SK-N-DZ (cell line): ENCODE results near the gene ZP1.

ENCODE experiments used
- DNase-seq: peaks from one replicate; pipeline ENCODE4 v3.0.0-alpha.2; 2015; ENCODE audit warnings: low spot score

The ZP1 gene

GRCh38 chr11:60858731-60859464 is 8.4 kb upstream of the ZP1 start:
- no peak for DNase-seq

DNA sequence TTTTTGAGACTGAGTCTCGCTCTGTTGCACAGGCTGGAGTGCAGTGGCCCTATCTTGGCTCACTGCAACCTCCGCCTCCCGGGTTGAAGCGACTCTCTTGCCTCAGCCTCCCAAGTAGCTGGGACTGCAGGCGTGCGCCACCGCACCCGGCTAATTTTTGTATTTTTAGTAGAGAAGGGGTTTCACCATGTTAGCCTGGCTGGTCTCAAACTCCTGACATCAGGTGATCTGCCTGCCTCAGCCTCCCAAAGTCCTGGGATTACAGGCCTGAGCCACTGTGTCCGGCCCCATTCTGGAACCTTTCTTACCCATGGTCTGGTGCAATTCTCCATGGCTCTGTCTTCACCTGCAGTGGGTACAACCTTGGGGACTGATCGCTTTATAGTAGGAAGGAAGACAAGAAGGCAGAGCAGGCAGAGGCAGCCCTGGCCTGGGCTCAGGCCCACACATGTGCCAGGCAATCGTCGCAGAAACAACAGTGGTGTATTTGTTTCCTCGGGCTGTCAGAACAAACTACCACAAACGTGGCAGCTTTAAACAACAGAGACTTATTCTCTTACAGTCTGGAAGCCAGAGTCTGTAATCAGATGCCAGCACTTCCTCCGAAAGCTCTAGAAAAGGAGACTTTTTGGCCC is 7.6 kb upstream of the ZP1 start:
- no peak for DNase-seq

DNA sequence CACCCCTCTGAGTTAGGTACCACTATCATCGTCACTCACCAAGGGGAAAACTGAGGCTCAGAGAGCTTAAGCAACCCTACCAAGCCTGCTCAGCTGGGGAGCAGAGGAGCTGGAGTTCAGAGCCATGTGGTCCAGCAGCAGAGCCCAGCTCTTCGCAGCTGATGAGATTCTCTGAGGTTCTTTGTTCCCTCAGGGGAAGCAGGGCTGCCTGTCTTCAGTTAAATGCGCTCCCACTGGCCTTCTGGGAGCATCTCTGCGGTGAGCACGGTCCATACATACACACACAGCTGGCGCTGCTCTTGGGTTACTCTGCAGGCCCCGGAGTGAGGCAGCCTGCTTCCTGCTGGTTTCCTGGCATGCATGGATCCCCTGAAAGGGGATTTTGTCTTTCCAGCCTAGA is 6.4 kb upstream of the ZP1 start:
- DNase-seq, result peak; percentile 32

GRCh38 chr11:60862171-60862570 is 5.2 kb upstream of the ZP1 start:
- no peak for DNase-seq

GRCh38 chr11:60863550-60864521 is 3.5 kb upstream of the ZP1 start:
- DNase-seq, result no peak

DNA sequence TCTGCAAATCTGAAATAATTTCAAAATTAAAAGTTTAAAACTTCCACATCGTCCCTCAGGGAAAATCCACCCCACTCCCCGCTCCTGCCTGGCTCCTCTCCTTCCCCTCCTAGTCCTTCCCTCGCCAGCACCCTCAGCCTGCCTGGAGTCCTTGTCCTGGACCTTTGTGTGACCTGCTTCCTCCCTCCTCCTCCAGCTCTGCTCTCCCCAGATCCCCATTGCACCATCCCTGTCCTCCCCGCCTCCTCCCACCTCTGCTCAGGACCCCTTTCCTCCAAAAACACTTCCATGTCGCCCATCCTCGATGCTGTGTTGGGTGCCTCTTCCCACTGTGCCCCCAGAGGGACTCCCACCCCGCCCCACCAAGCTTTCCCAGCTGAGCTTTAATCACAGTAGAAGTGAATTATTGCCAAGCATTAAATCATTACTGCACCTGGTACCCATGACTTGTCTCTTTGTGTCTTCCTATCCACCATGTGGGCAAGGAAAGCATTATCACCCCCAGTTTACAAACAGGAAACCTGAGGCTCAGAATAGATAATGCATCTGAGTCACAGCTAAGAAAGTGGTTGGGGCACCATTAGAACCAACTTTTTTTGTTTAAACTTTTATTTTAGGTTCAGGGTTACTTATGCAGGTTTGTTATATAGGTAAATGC is 2.4 kb upstream of the ZP1 start:
- no peak for DNase-seq

DNA sequence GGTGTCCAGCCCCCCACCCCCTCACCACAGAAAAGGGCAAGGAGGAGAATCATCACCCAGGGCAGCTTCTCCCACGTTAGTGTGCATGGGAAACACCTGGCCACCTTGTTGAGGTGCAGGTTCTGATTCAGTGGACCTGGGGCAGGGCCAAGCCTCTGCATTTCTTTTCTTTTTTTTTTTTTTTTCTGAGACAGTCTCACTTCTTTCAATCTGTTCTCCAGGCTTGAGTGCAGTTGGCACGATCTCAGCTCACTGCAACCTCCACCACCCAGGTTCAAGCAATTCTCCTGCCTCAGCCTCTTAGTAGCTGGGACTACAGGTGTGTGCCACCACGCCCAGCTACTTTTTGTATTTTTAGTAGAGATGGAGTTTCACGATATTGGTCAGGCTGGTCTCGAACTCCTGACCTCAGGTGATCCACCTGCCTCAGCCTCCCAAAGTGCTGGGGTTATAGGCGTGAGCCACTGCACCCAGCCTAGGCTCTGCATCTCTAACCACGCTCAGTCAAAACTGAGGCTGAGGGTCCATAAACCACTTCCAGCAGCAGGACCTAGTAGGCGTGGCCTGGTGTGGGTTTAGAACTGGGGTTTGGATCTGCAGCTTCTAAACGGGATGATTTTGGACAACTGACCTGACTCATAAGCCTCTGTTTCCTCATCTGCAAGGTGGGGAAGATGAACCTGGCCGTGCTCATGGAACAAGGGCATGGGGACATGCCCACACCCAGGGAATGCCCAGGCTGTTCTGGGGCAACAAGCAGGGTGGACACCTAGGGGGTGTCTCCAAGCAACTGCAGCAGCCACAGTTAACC is 734 bp downstream of the ZP1 start:
- DNase-seq, result no peak

- no peak for DNase-seq
Measured at GRCh38 chr11:60868682-60869450, 1.5 kb downstream of the ZP1 start.

DNA sequence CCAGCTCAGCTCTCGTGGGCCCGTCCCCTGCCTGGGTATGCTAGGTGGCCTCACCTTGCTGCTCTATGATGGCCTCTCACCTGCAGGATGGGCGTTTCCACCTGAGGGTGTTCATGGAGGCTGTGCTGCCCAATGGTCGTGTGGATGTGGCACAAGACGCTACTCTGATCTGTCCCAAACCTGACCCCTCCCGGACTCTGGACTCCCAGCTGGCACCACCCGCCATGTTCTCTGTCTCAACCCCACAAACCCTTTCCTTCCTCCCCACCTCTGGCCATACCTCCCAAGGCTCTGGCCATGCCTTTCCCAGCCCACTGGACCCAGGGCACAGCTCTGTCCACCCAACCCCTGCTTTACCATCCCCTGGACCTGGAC is 2.1 kb downstream of the ZP1 start:
- no peak for DNase-seq

- DNase-seq, result no peak
Measured at GRCh38 chr11:60870276-60870675, 2.9 kb downstream of the ZP1 start.

GRCh38 chr11:60870733-60871377 is 3.5 kb downstream of the ZP1 start:
- DNase-seq, result no peak

DNA sequence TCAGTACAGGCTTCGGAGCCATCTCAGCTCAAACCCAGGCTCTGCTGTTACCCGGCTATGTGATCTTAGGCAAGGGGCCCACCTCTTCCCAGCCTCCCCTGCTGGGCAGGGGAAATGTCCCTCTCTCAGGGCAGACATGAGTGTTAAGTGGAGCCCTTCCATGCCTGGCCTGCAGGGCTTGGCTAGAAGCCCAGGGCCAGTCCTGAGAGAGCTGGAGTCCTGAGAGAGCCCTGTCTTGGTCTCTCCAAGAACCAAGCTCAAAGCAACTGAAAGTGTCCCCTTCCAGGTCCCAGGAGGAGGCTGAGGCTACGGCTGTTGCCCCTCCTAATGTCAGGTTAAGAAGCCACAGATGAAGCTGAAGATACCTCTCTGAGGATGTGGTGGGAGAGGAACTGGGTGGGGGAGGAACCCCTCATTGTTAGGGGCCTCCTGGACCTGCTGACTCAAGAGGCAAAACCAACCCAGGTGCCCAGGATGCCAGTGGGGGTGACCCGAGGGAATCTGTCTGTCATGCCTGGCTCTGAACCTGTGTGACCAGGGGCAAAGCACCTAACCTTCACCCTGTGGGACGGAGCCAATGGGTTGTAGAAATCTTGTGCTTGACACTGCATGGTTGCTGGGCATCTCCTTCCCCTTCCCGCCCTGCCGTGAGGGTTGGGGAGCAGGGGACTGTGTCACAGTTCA is 4.2 kb downstream of the ZP1 start:
- no peak for DNase-seq

GRCh38 chr11:60872124-60872960 is 5.0 kb downstream of the ZP1 start:
- no peak for DNase-seq

GRCh38 chr11:60872961-60873524 is 5.7 kb downstream of the ZP1 start:
- DNase-seq, result no peak

- no peak for DNase-seq
Measured at GRCh38 chr11:60873533-60873932, 6.2 kb downstream of the ZP1 start.

DNA sequence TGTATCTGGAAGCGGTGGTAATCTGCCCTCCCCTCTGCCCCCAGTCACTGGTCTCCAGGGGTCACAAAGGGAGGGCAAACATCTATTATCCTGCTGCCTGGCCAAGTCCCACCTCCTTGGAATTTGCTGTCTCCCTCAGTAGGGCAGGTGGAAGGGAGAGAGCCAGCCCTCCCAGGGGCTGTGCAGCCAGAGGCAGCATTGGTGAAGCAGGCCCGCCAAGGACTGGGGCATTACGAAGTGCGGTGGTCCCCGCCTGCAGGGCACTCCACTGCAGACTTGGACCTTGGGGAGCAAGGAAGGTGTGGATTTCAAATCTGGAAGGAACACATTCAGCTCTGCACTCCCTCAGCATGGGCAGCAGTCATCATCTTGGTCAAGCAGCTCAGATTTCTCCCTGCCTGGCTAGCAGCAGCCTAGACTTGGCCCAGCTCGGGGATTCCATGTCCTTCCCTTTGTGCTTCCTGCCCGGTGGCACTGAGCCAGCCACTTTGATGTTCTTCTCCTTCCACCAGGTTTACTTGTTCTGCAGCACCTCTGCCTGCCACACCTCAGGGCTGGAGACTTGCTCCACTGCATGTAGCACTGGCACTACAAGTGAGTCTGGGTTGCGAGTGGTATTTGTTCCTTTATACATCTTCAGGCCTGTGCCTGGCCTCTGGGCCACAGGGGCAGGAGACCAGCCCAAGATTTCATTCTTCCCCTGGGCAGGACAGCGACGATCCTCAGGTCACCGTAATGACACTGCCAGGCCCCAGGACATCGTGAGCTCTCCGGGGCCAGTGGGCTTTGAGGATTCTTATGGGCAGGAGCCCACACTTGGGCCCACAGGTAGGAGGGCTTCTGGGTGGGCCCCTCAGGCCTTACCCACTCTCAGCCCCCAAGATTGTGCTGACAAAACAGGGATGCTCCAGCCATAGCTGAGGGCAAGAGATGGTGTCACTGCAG is 7.4 kb downstream of the ZP1 start:
- no peak for DNase-seq
